ENCODE results near the gene HDDC3. TPM values are rescaled to one million over a fixed set of nuclear protein-coding genes. Genes with fewer than 3 reads are reported as not detected.
A peak's percentile ranks its signal among the peaks of the same experiment; 100 is the strongest.
"Not testable (repeated sequence)": the region's sequence is repeated elsewhere in the genome, so short reads cannot be mapped to it uniquely, and the experiment has no call there.

HDDC3 gene
- total and polyA plus RNA-seq, 3 experiments from 2014 or later = 34.7 to 43.5 (median 39.5) TPM

- Mint-ChIP-seq H3K27me3 (no peaks in the 10 kb centered on the region), H3K27ac (no peak overlapping the region), H3K4me1 (no peaks in the 10 kb centered on the region), H3K36me3 (peaks cover 0 to 97% (median 12%) of the 10 kb centered on the region in 3 donors), H3K9me3 (no peaks in the 10 kb centered on the region), H3K4me3 (no peak overlapping the region)
- no peak overlapping the region for H3K4me3 ChIP-seq (ENCODE audit: low read length)
- no peak for DNase-seq
- ChIA-PET POLR2A (no interaction called here), CTCF (interaction anchor here (1.1 to 1.4 kb wide), 2 partner anchors 10 to 25 kb away, joined by 4 to 5 read pairs; no protein-coding TSS in a partner anchor)
- H3K27me3 ChIP-seq (ENCODE audit: insufficient read depth, low read length, poor library complexity, severe bottlenecking) = no peaks in the 10 kb centered on the region
- no peaks in the 10 kb centered on the region for H3K9me3 ChIP-seq (ENCODE audit: low read length)
- no peak overlapping the region for H3K27ac ChIP-seq (ENCODE audit: low read depth, low read length)
- no peaks in the 10 kb centered on the region for H3K4me1 ChIP-seq (ENCODE audit: insufficient read depth, low read length)
- peaks cover 74% of the 10 kb centered on the region for H3K36me3 ChIP-seq (ENCODE audit: insufficient read depth, low read length)
Measured at GRCh38 chr15:90911302-90911623, 21.1 kb downstream of the HDDC3 start.

- Histone ChIP-seq H3K4me3 (ENCODE audit: low read length) (no peak overlapping the region), H3K36me3 (ENCODE audit: insufficient read depth, low read length) (peaks cover 77% of the 10 kb centered on the region), H3K4me1 (ENCODE audit: insufficient read depth, low read length) (no peaks in the 10 kb centered on the region), H3K27ac (ENCODE audit: low read depth, low read length) (no peak overlapping the region), H3K27me3 (ENCODE audit: insufficient read depth, low read length, poor library complexity, severe bottlenecking) (no peaks in the 10 kb centered on the region), H3K9me3 (ENCODE audit: low read length) (no peaks in the 10 kb centered on the region)
- Mint-ChIP-seq H3K9me3 (no peaks in the 10 kb centered on the region), H3K36me3 (peaks cover 5 to 97% (median 12%) of the 10 kb centered on the region in 3 donors), H3K27me3 (no peaks in the 10 kb centered on the region), H3K4me3 (no peak overlapping the region), H3K4me1 (peaks cover 0 to 5% (median 0%) of the 10 kb centered on the region in 3 donors), H3K27ac (peak overlapping the region in 1 of 8 donors; percentile 27)
- no peak for DNase-seq
- POLR2A ChIA-PET = no interaction called here
- CTCF ChIA-PET = interaction anchor here (1.1 to 14.4 kb wide), 3 partner anchors 9 to 24 kb away, joined by 4 to 251 read pairs (median 5); partner anchors contain the start of genes HDDC3 and UNC45A
Measured at GRCh38 chr15:90910441-90911301, 21.7 kb downstream of the HDDC3 start.

GRCh38 chr15:90909976-90910375 is 22.4 kb downstream of the HDDC3 start:
- Mint-ChIP-seq H3K27me3 (no peaks in the 10 kb centered on the region), H3K9me3 (no peaks in the 10 kb centered on the region), H3K36me3 (peaks cover 7 to 97% (median 16%) of the 10 kb centered on the region in 3 donors), H3K27ac (peak overlapping the region in 1 of 8 donors; percentile 70), H3K4me3 (no peak overlapping the region), H3K4me1 (peaks cover 0 to 11% (median 4%) of the 10 kb centered on the region in 3 donors)
- CTCF ChIA-PET = interaction anchor here (14.4 kb wide), 1 partner anchor 22 kb away, joined by 251 read pairs; the partner anchor contains the start of genes HDDC3 and UNC45A
- H3K9me3 ChIP-seq (ENCODE audit: low read length) = no peaks in the 10 kb centered on the region
- H3K4me3 ChIP-seq (ENCODE audit: low read length) = no peak overlapping the region
- DNase-seq = no peak
- H3K4me1 ChIP-seq (ENCODE audit: insufficient read depth, low read length) = no peaks in the 10 kb centered on the region
- no peak overlapping the region for H3K27ac ChIP-seq (ENCODE audit: low read depth, low read length)
- H3K27me3 ChIP-seq (ENCODE audit: insufficient read depth, low read length, poor library complexity, severe bottlenecking) = no peaks in the 10 kb centered on the region
- POLR2A ChIA-PET = interaction anchor here (0.7 kb wide), 2 partner anchors 21 to 201 kb away, joined by 5 to 7 read pairs; no protein-coding TSS in a partner anchor
- H3K36me3 ChIP-seq (ENCODE audit: insufficient read depth, low read length) = peaks cover 79% of the 10 kb centered on the region

- not testable (repeated sequence) for DNase-seq; H3K27me3 ChIP-seq (ENCODE audit: insufficient read depth, low read length, poor library complexity, severe bottlenecking); H3K4me3 Mint-ChIP-seq; H3K4me1 ChIP-seq (ENCODE audit: insufficient read depth, low read length); H3K9me3 ChIP-seq (ENCODE audit: low read length); H3K27ac Mint-ChIP-seq; H3K9me3 Mint-ChIP-seq; H3K27ac ChIP-seq (ENCODE audit: low read depth, low read length); H3K4me3 ChIP-seq (ENCODE audit: low read length); H3K27me3 Mint-ChIP-seq
- H3K36me3 Mint-ChIP-seq = peaks cover 7 to 93% (median 16%) of the 10 kb centered on the region in 3 donors
- ChIA-PET POLR2A (interaction anchor here (0.7 kb wide), 2 partner anchors 21 to 201 kb away, joined by 5 to 7 read pairs; no protein-coding TSS in a partner anchor), CTCF (interaction anchor here (0.5 to 14.4 kb wide), 3 partner anchors 11 to 242 kb away, joined by 3 to 251 read pairs (median 3); partner anchors contain the start of genes HDDC3 and UNC45A)
- peaks cover 78% of the 10 kb centered on the region for H3K36me3 ChIP-seq (ENCODE audit: insufficient read depth, low read length)
- peaks cover 0 to 15% (median 4%) of the 10 kb centered on the region in 3 donors for H3K4me1 Mint-ChIP-seq
Measured at GRCh38 chr15:90909449-90909848, 22.9 kb downstream of the HDDC3 start.

- Histone ChIP-seq H3K9me3 (ENCODE audit: low read length) (no peaks in the 10 kb centered on the region), H3K27me3 (ENCODE audit: insufficient read depth, low read length, poor library complexity, severe bottlenecking) (no peaks in the 10 kb centered on the region), H3K27ac (ENCODE audit: low read depth, low read length) (no peak overlapping the region), H3K4me1 (ENCODE audit: insufficient read depth, low read length) (peaks cover 10% of the 10 kb centered on the region), H3K36me3 (ENCODE audit: insufficient read depth, low read length) (peaks cover 67% of the 10 kb centered on the region), H3K4me3 (ENCODE audit: low read length) (no peak overlapping the region)
- CTCF ChIA-PET = interaction anchor here (14.4 kb wide), 1 partner anchor 24 kb away, joined by 251 read pairs; the partner anchor contains the start of genes HDDC3 and UNC45A
- H3K9me3 Mint-ChIP-seq = no peaks in the 10 kb centered on the region
- H3K4me3 Mint-ChIP-seq = no peak overlapping the region
- POLR2A ChIA-PET = no interaction called here
- peaks cover 7 to 85% (median 13%) of the 10 kb centered on the region in 3 donors for H3K36me3 Mint-ChIP-seq
- no peaks in the 10 kb centered on the region for H3K27me3 Mint-ChIP-seq
- H3K27ac Mint-ChIP-seq = peak overlapping the region in 2 of 8 donors; percentile 22 to 34
- no peak for DNase-seq
- H3K4me1 Mint-ChIP-seq = peaks cover 8 to 24% (median 11%) of the 10 kb centered on the region in 3 donors
Measured at GRCh38 chr15:90907838-90908507, 24.4 kb downstream of the HDDC3 start.

GRCh38 chr15:90907051-90907660 is 25.2 kb downstream of the HDDC3 start:
- H3K4me3 Mint-ChIP-seq = no peak overlapping the region
- H3K27me3 ChIP-seq (ENCODE audit: insufficient read depth, low read length, poor library complexity, severe bottlenecking) = no peaks in the 10 kb centered on the region
- peaks cover 10% of the 10 kb centered on the region for H3K4me1 ChIP-seq (ENCODE audit: insufficient read depth, low read length)
- no peak for DNase-seq
- no peaks in the 10 kb centered on the region for H3K9me3 ChIP-seq (ENCODE audit: low read length)
- POLR2A ChIA-PET = interaction anchor here (0.7 kb wide), 1 partner anchor 1933 kb away, joined by 3 read pairs; no protein-coding TSS in a partner anchor
- CTCF ChIA-PET = interaction anchor here (14.4 kb wide), 1 partner anchor 25 kb away, joined by 251 read pairs; the partner anchor contains the start of genes HDDC3 and UNC45A
- no peak overlapping the region for H3K27ac Mint-ChIP-seq
- no peak overlapping the region for H3K27ac ChIP-seq (ENCODE audit: low read depth, low read length)
- no peaks in the 10 kb centered on the region for H3K27me3 Mint-ChIP-seq
- peaks cover 9 to 26% (median 11%) of the 10 kb centered on the region in 3 donors for H3K4me1 Mint-ChIP-seq
- no peak overlapping the region for H3K4me3 ChIP-seq (ENCODE audit: low read length)
- H3K9me3 Mint-ChIP-seq = no peaks in the 10 kb centered on the region
- H3K36me3 ChIP-seq (ENCODE audit: insufficient read depth, low read length) = peaks cover 59% of the 10 kb centered on the region
- H3K36me3 Mint-ChIP-seq = peaks cover 7 to 79% (median 12%) of the 10 kb centered on the region in 3 donors

GRCh38 chr15:90906181-90906849 is 26.0 kb downstream of the HDDC3 start:
- DNase-seq = no peak
- POLR2A ChIA-PET = interaction anchor here (0.7 kb wide), 1 partner anchor 1934 kb away, joined by 3 read pairs; no protein-coding TSS in a partner anchor
- H3K27ac Mint-ChIP-seq = peak overlapping the region in 3 of 8 donors; percentile 64 to 82 (median 66)
- Histone ChIP-seq H3K9me3 (ENCODE audit: low read length) (no peaks in the 10 kb centered on the region), H3K4me3 (ENCODE audit: low read length) (no peak overlapping the region), H3K4me1 (ENCODE audit: insufficient read depth, low read length) (peaks cover 19% of the 10 kb centered on the region), H3K27me3 (ENCODE audit: insufficient read depth, low read length, poor library complexity, severe bottlenecking) (no peaks in the 10 kb centered on the region), H3K36me3 (ENCODE audit: insufficient read depth, low read length) (peaks cover 50% of the 10 kb centered on the region), H3K27ac (ENCODE audit: low read depth, low read length) (no peak overlapping the region)
- no peaks in the 10 kb centered on the region for H3K9me3 Mint-ChIP-seq
- CTCF ChIA-PET = interaction anchor here (1.1 to 14.4 kb wide), 5 partner anchors 8 to 613 kb away, joined by 3 to 251 read pairs (median 3); partner anchors contain the start of genes HDDC3 and UNC45A
- peak overlapping the region in 1 of 7 donors; percentile 30 for H3K4me3 Mint-ChIP-seq
- no peaks in the 10 kb centered on the region for H3K27me3 Mint-ChIP-seq
- peaks cover 7 to 72% (median 12%) of the 10 kb centered on the region in 3 donors for H3K36me3 Mint-ChIP-seq
- peaks cover 17 to 34% (median 19%) of the 10 kb centered on the region in 3 donors for H3K4me1 Mint-ChIP-seq
